PC-3 (cell line): ENCODE data around the gene UNK.

Experiments
- EZH2phosphoT487 ChIP-seq: fragments of 300-600 bp; sonication (generic); IDR thresholded peaks from 2 replicates; pipeline ENCODE4 v1.6.1; 2018; ENCODE audit warnings: mild to moderate bottlenecking, antibody characterized with exemption, low read length, borderline replicate concordance
- TF ChIP-seq, protein P1 (sequence below): fragments of 300-600 bp; sonication (generic); conservative IDR thresholded peaks from 2 replicates; pipeline ENCODE4 v1.5.1; 2017; ENCODE audit warnings: antibody characterized with exemption, low read depth, mild to moderate bottlenecking, low read length

DNA sequence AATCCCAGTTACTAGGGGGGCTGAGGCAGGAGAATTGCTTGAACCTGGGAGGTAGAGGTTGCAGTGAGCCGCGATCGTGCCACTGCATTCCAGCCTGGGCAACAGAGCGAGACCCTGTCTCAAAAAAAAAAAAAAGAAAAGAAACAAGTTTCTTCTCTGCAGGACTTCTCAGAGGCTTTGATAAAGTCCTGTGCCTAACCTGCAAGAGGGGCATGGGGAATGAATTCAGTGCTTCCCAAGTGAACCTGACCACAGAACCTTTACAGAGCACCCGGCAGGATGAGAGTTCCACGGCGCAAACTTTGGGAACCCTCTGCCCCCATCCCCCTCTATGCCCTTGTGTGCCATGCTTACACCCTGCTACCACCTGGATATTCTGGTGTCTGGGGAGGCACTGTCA is 45.4 kb upstream of the UNK start:
- TF ChIP-seq, protein P1, sequence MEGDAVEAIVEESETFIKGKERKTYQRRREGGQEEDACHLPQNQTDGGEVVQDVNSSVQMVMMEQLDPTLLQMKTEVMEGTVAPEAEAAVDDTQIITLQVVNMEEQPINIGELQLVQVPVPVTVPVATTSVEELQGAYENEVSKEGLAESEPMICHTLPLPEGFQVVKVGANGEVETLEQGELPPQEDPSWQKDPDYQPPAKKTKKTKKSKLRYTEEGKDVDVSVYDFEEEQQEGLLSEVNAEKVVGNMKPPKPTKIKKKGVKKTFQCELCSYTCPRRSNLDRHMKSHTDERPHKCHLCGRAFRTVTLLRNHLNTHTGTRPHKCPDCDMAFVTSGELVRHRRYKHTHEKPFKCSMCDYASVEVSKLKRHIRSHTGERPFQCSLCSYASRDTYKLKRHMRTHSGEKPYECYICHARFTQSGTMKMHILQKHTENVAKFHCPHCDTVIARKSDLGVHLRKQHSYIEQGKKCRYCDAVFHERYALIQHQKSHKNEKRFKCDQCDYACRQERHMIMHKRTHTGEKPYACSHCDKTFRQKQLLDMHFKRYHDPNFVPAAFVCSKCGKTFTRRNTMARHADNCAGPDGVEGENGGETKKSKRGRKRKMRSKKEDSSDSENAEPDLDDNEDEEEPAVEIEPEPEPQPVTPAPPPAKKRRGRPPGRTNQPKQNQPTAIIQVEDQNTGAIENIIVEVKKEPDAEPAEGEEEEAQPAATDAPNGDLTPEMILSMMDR: no peak
- TF ChIP-seq EZH2phosphoT487: no peak
